ENCODE measurements around the gene CCDC177.

DNA sequence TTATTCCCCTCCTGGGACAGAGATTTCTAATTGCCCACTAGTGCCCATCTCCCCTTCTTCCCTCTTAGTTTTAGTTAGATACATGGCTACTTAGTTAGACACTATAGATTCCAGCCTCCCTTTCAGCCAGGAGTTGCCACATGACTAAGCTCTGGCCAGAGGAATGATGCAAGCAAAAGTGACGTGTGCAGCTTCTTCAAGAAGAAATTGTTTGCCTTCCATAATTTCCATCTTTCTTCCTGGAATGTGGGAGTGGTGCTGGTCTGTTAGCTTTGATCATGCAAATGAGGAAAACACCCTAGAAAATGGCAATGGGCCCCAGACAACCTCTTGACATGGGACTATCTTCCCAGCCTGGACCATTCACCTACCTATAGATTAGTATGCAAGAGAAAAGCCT is 21.4 kb downstream of the CCDC177 start:
- TF ChIP-seq, protein P1, sequence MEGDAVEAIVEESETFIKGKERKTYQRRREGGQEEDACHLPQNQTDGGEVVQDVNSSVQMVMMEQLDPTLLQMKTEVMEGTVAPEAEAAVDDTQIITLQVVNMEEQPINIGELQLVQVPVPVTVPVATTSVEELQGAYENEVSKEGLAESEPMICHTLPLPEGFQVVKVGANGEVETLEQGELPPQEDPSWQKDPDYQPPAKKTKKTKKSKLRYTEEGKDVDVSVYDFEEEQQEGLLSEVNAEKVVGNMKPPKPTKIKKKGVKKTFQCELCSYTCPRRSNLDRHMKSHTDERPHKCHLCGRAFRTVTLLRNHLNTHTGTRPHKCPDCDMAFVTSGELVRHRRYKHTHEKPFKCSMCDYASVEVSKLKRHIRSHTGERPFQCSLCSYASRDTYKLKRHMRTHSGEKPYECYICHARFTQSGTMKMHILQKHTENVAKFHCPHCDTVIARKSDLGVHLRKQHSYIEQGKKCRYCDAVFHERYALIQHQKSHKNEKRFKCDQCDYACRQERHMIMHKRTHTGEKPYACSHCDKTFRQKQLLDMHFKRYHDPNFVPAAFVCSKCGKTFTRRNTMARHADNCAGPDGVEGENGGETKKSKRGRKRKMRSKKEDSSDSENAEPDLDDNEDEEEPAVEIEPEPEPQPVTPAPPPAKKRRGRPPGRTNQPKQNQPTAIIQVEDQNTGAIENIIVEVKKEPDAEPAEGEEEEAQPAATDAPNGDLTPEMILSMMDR (IDR thresholded peaks at IDR 0.05; ENCODE audit: insufficient read depth, low read length, poor library complexity, severe bottlenecking) = no peak
- no peak for TF ChIP-seq EZH2phosphoT487 (conservative IDR thresholded peaks at IDR 0.05; ENCODE audit: low read length)

Measured in SU-DHL-6 (cell line).